Measurements from ENCODE around the gene KATNIP.
A peak's percentile ranks its signal among the peaks of the same experiment; 100 is the strongest.

Gene KATNIP

GRCh38 chr16:27549746-27550581, at the start of gene KATNIP, which contains the start of gene GTF3C1:
Gene KATNIP, plus strand, starts transcription at chr16:27550144. Its CDS starts 27 bp downstream, at chr16:27550171.
Gene GTF3C1, minus strand, starts transcription at chr16:27549913. Its CDS starts 23 bp downstream, at chr16:27549890.
- peak; percentile 98 for DNase-seq (ENCODE audit: low read depth)

- no peak for DNase-seq (ENCODE audit: low read depth)
Observed at GRCh38 chr16:27500801-27501200, 49.1 kb upstream of the KATNIP start.

GRCh38 chr16:27503662-27504061, 46.3 kb upstream of the KATNIP start:
- no peak for DNase-seq (ENCODE audit: low read depth)

- DNase-seq (ENCODE audit: low read depth): peak; percentile 50
Observed at GRCh38 chr16:27505297-27506236, 44.4 kb upstream of the KATNIP start.

GRCh38 chr16:27506771-27507170, 43.2 kb upstream of the KATNIP start:
- DNase-seq (ENCODE audit: low read depth): no peak

- DNase-seq (ENCODE audit: low read depth): no peak
Observed at GRCh38 chr16:27508476-27508875, 41.5 kb upstream of the KATNIP start.

- peak; percentile 45 for DNase-seq (ENCODE audit: low read depth)
Observed at GRCh38 chr16:27511657-27512448, 38.1 kb upstream of the KATNIP start.

- DNase-seq (ENCODE audit: low read depth): no peak
Observed at GRCh38 chr16:27514806-27515205, 35.1 kb upstream of the KATNIP start.

GRCh38 chr16:27515874-27516353, 34.0 kb upstream of the KATNIP start:
- DNase-seq (ENCODE audit: low read depth): no peak

- DNase-seq (ENCODE audit: low read depth): no peak
Observed at GRCh38 chr16:27516365-27516764, 33.6 kb upstream of the KATNIP start.

- no peak for DNase-seq (ENCODE audit: low read depth)
Observed at GRCh38 chr16:27517664-27518063, 32.3 kb upstream of the KATNIP start.

GRCh38 chr16:27518226-27518625, 31.7 kb upstream of the KATNIP start:
- no peak for DNase-seq (ENCODE audit: low read depth)

GRCh38 chr16:27520982-27521673, 28.8 kb upstream of the KATNIP start:
- no peak for DNase-seq (ENCODE audit: low read depth)

GRCh38 chr16:27522173-27522707, 27.7 kb upstream of the KATNIP start:
- no peak for DNase-seq (ENCODE audit: low read depth)

GRCh38 chr16:27526180-27526579, 23.8 kb upstream of the KATNIP start:
- no peak for DNase-seq (ENCODE audit: low read depth)

GRCh38 chr16:27528294-27528693, 21.6 kb upstream of the KATNIP start:
- no peak for DNase-seq (ENCODE audit: low read depth)

GRCh38 chr16:27529962-27530361, 20.0 kb upstream of the KATNIP start:
- DNase-seq (ENCODE audit: low read depth): peak; percentile 14

- DNase-seq (ENCODE audit: low read depth): no peak
Observed at GRCh38 chr16:27531186-27531585, 18.8 kb upstream of the KATNIP start.

- DNase-seq (ENCODE audit: low read depth): no peak
Observed at GRCh38 chr16:27531826-27532800, 17.8 kb upstream of the KATNIP start.

GRCh38 chr16:27534256-27534655, 15.7 kb upstream of the KATNIP start:
- no peak for DNase-seq (ENCODE audit: low read depth)
